IgD-negative memory B cell (primary cell): ENCODE results near the gene HSPA1L. TPM values are rescaled to one million over a fixed set of nuclear protein-coding genes. Genes with fewer than 3 reads are reported as not detected.

Experiments
- H3K27ac Mint-ChIP-seq, 3 donors: one replicate each; pipeline ENCODE4 v1.8.0; 2020 to 2022; ENCODE audit warnings: mild to moderate bottlenecking in 3 of 3, mixed read lengths in 3 of 3, moderate library complexity in 1 of 3
- H3K27me3 Mint-ChIP-seq: one replicate; pipeline ENCODE4 v1.8.0; 2021; ENCODE audit warnings: mixed read lengths
- H3K36me3 Mint-ChIP-seq: one replicate; pipeline ENCODE4 v1.8.0; 2020; ENCODE audit warnings: mild to moderate bottlenecking, mixed read lengths
- H3K4me1 Mint-ChIP-seq, 3 donors: one replicate each; pipeline ENCODE4 v1.8.0; 2020 to 2022; ENCODE audit warnings: mixed read lengths in 3 of 3, mild to moderate bottlenecking in 1 of 3
- H3K4me3 Mint-ChIP-seq, 4 donors: one replicate each; pipeline ENCODE4 v1.8.0; 2020 to 2022; ENCODE audit warnings: mild to moderate bottlenecking in 4 of 4, mixed read lengths in 4 of 4, moderate library complexity in 3 of 4
- H3K9me3 Mint-ChIP-seq, 3 donors: one replicate each; pipeline ENCODE4 v1.8.0; 2020 to 2021; ENCODE audit warnings: mixed read lengths in 3 of 3, mild to moderate bottlenecking in 1 of 3
- polyA plus RNA-seq: library from polyadenylated mRNA; unstranded; fragments of 300-500 nt; fragmentation: Illumina TruSeq; gene quantifications from one replicate; pipeline ENCODE4 v1.2.3, GENCODE V29; 2021

Gene HSPA1L
- polyA plus RNA-seq, 1 donor from 2014 or later, result 1.2 TPM

- no peaks in the 10 kb centered on the region for H3K27me3 Mint-ChIP-seq
- peak within 1 kb of the TSS; percentile 14 to 80 (median 65) for H3K4me3 Mint-ChIP-seq
- no peaks in the 10 kb centered on the region for H3K9me3 Mint-ChIP-seq
- peaks cover 0 to 13% (median 11%) of the 10 kb centered on the region in 3 donors for H3K4me1 Mint-ChIP-seq
- no peaks in the 10 kb centered on the region for H3K36me3 Mint-ChIP-seq
- H3K27ac Mint-ChIP-seq, result peak within 1 kb of the TSS; percentile 81 to 89 (median 84)
These were observed 38.0 kb downstream of the HSPA1L start, which contains the start of gene VWA7 for GRCh38 chr6:31776989-31777666. VWA7 (minus strand) TSS chr6:31777328; CDS start chr6:31776779, 549 bp downstream.

- Mint-ChIP-seq H3K9me3 (no peaks in the 10 kb centered on the region), H3K27ac (peak overlapping the region; percentile 81 to 84 (median 81)), H3K36me3 (no peaks in the 10 kb centered on the region), H3K4me3 (peak overlapping the region in 3 of 4 donors; percentile 61 to 80 (median 69)), H3K4me1 (peaks cover 0 to 13% (median 11%) of the 10 kb centered on the region in 3 donors), H3K27me3 (no peaks in the 10 kb centered on the region)
These were observed 38.5 kb downstream of the HSPA1L start for GRCh38 chr6:31776485-31776988.

GRCh38 chr6:31775633-31776484, 39.2 kb downstream of the HSPA1L start:
- H3K27me3 Mint-ChIP-seq, result no peaks in the 10 kb centered on the region
- H3K4me3 Mint-ChIP-seq, result peak overlapping the region in 2 of 4 donors; percentile 69
- H3K4me1 Mint-ChIP-seq, result peaks cover 0 to 15% (median 11%) of the 10 kb centered on the region in 3 donors
- H3K27ac Mint-ChIP-seq, result peak overlapping the region; percentile 81 to 89 (median 84)
- H3K9me3 Mint-ChIP-seq, result no peaks in the 10 kb centered on the region
- no peaks in the 10 kb centered on the region for H3K36me3 Mint-ChIP-seq

- no peaks in the 10 kb centered on the region for H3K27me3 Mint-ChIP-seq
- peaks cover 0 to 15% (median 11%) of the 10 kb centered on the region in 3 donors for H3K4me1 Mint-ChIP-seq
- no peaks in the 10 kb centered on the region for H3K9me3 Mint-ChIP-seq
- H3K4me3 Mint-ChIP-seq, result peak overlapping the region in 1 of 4 donors; percentile 69
- H3K36me3 Mint-ChIP-seq, result no peaks in the 10 kb centered on the region
- H3K27ac Mint-ChIP-seq, result no peak overlapping the region
These were observed 39.9 kb downstream of the HSPA1L start for GRCh38 chr6:31775184-31775583.

GRCh38 chr6:31771992-31772358, 43.1 kb downstream of the HSPA1L start:
- Mint-ChIP-seq H3K27me3 (no peaks in the 10 kb centered on the region), H3K4me1 (peaks cover 0 to 14% (median 13%) of the 10 kb centered on the region in 3 donors), H3K9me3 (no peaks in the 10 kb centered on the region), H3K27ac (peak overlapping the region in 1 of 3 donors; percentile 32), H3K4me3 (no peak overlapping the region), H3K36me3 (no peaks in the 10 kb centered on the region)

GRCh38 chr6:31770860-31771259, 44.2 kb downstream of the HSPA1L start:
- peaks cover 0 to 10% (median 7%) of the 10 kb centered on the region in 3 donors for H3K4me1 Mint-ChIP-seq
- no peaks in the 10 kb centered on the region for H3K36me3 Mint-ChIP-seq
- no peaks in the 10 kb centered on the region for H3K27me3 Mint-ChIP-seq
- no peaks in the 10 kb centered on the region for H3K9me3 Mint-ChIP-seq
- peak overlapping the region in 1 of 3 donors; percentile 88 for H3K27ac Mint-ChIP-seq
- no peak overlapping the region for H3K4me3 Mint-ChIP-seq

GRCh38 chr6:31769684-31770371, 45.3 kb downstream of the HSPA1L start:
- Mint-ChIP-seq H3K27ac (no peak overlapping the region), H3K36me3 (no peaks in the 10 kb centered on the region), H3K27me3 (no peaks in the 10 kb centered on the region), H3K4me3 (no peak overlapping the region), H3K4me1 (peaks cover 0 to 8% (median 5%) of the 10 kb centered on the region in 3 donors), H3K9me3 (no peaks in the 10 kb centered on the region)

GRCh38 chr6:31768363-31769257, 46.5 kb downstream of the HSPA1L start:
- no peak overlapping the region for H3K4me3 Mint-ChIP-seq
- peaks cover 0 to 8% (median 5%) of the 10 kb centered on the region in 3 donors for H3K4me1 Mint-ChIP-seq
- H3K27me3 Mint-ChIP-seq, result no peaks in the 10 kb centered on the region
- no peaks in the 10 kb centered on the region for H3K9me3 Mint-ChIP-seq
- peak overlapping the region in 1 of 3 donors; percentile 57 for H3K27ac Mint-ChIP-seq
- no peaks in the 10 kb centered on the region for H3K36me3 Mint-ChIP-seq

GRCh38 chr6:31767096-31767645, 47.9 kb downstream of the HSPA1L start:
- no peaks in the 10 kb centered on the region for H3K9me3 Mint-ChIP-seq
- H3K27me3 Mint-ChIP-seq, result no peaks in the 10 kb centered on the region
- no peak overlapping the region for H3K4me3 Mint-ChIP-seq
- no peaks in the 10 kb centered on the region for H3K36me3 Mint-ChIP-seq
- peaks cover 0 to 6% (median 5%) of the 10 kb centered on the region in 3 donors for H3K4me1 Mint-ChIP-seq
- H3K27ac Mint-ChIP-seq, result no peak overlapping the region

GRCh38 chr6:31765910-31766794, 48.9 kb downstream of the HSPA1L start:
- no peaks in the 10 kb centered on the region for H3K27me3 Mint-ChIP-seq
- no peaks in the 10 kb centered on the region for H3K9me3 Mint-ChIP-seq
- H3K36me3 Mint-ChIP-seq, result no peaks in the 10 kb centered on the region
- H3K27ac Mint-ChIP-seq, result no peak overlapping the region
- peaks cover 0 to 5% (median 4%) of the 10 kb centered on the region in 3 donors for H3K4me1 Mint-ChIP-seq
- H3K4me3 Mint-ChIP-seq, result peak overlapping the region in 1 of 4 donors; percentile 49

GRCh38 chr6:31765559-31765909, 49.5 kb downstream of the HSPA1L start:
- Mint-ChIP-seq H3K9me3 (no peaks in the 10 kb centered on the region), H3K27me3 (no peaks in the 10 kb centered on the region), H3K4me1 (peaks cover 0 to 5% (median 4%) of the 10 kb centered on the region in 3 donors)

GRCh38 chr6:31764198-31764597, 50.9 kb downstream of the HSPA1L start:
- peaks cover 7% of the 10 kb centered on the region for H3K36me3 Mint-ChIP-seq
- H3K27me3 Mint-ChIP-seq, result no peaks in the 10 kb centered on the region
- H3K4me1 Mint-ChIP-seq, result no peaks in the 10 kb centered on the region
- no peak overlapping the region for H3K4me3 Mint-ChIP-seq
- H3K9me3 Mint-ChIP-seq, result no peaks in the 10 kb centered on the region
- no peak overlapping the region for H3K27ac Mint-ChIP-seq

More at GRCh38 chr6:31765559-31765909, 49.5 kb downstream of the HSPA1L start:
- Mint-ChIP-seq H3K4me3 (no peak overlapping the region), H3K27ac (no peak overlapping the region), H3K36me3 (no peaks in the 10 kb centered on the region)

- H3K4me1 Mint-ChIP-seq, result no peaks in the 10 kb centered on the region
- no peaks in the 10 kb centered on the region for H3K27me3 Mint-ChIP-seq
- H3K9me3 Mint-ChIP-seq, result no peaks in the 10 kb centered on the region
- no peak overlapping the region for H3K27ac Mint-ChIP-seq
- peaks cover 7% of the 10 kb centered on the region for H3K36me3 Mint-ChIP-seq
- H3K4me3 Mint-ChIP-seq, result no peak overlapping the region
These were observed 51.5 kb downstream of the HSPA1L start for GRCh38 chr6:31763619-31763940.
